ENCODE measurements around the gene SIGLEC9. TPM values are rescaled to one million over a fixed set of nuclear protein-coding genes. Genes with fewer than 3 reads are reported as not detected.

Gene SIGLEC9
- total and polyA plus RNA-seq, 2 of the 8 experiments (the other 6 are each of a cell fraction or from before 2014, with no cell fraction given), result not detected

DNA sequence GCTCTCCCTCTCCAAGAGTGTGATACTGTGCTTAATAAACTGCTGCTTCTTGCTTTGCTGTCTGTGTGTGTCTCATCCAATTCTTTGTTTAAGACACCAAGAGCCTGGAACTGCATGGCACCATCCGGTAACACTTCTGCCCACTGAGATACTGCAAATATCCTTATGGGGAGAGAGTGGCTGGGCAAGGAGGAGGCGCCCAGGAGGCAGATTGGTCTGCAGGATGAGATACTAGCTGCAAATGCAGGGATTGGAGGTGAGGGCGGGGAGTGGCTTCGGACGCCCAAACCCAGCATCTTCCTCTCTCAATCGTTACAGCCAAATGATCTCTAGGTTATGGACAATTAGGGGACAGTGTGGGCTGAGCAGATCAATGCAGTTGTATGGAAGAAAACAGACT lies 15.7 kb downstream of the SIGLEC9 start:
- Histone ChIP-seq H2BK5ac (ENCODE audit: low read depth, low read length) (0 out of 2 replicates have a peak overlapping the region, but pooled peaks have one; percentile 1), H2BK20ac (ENCODE audit: low read length) (no peak overlapping the region), H3K4ac (replicated peaks; ENCODE audit: insufficient read length, low read depth, low read length) (no peak overlapping the region), H3K9ac (replicated peaks in 1 of 4; ENCODE audit: extremely low read depth in 1 of 4, low read depth in 3 of 4, low read length in 3 of 4) (0 out of 7 replicates have a peak overlapping the region, but pooled peaks of 1 of the 4 experiments have one; percentile 28), H2BK15ac (ENCODE audit: low read length) (no peak overlapping the region), H4K91ac (replicated peaks; ENCODE audit: insufficient read length, low read length) (no peak overlapping the region), H4K20me1 (replicated peaks in 1 of 2; ENCODE audit: control insufficient read depth in 1 of 2, insufficient read depth in 2 of 2, low read length in 2 of 2) (no peaks in the 10 kb centered on the region), H3K27ac (ENCODE audit: low read depth, low read length) (no peak overlapping the region), H3K79me1 (ENCODE audit: low read depth, low read length) (no peaks in the 10 kb centered on the region), H2AFZ (ENCODE audit: low read length) (peak overlapping the region; percentile 85), H3K9me3 (ENCODE audit: insufficient read depth in 2 of 2, low read depth in 1 of 2, low read length in 1 of 2) (no peaks in the 10 kb centered on the region), H3K27me3 (replicated peaks in 1 of 4; ENCODE audit: control insufficient read depth in 3 of 4, extremely low read depth in 1 of 4, insufficient read depth in 3 of 4, low read length in 3 of 4) (no peaks in the 10 kb centered on the region), H3K18ac (ENCODE audit: extremely low read depth, low read length) (no peak overlapping the region), H3K4me2 (ENCODE audit: insufficient read depth in 1 of 2, low read depth in 2 of 2, low read length in 2 of 2) (peak overlapping the region; percentile 52 to 61), H4K5ac (ENCODE audit: insufficient read length, low read depth, low read length) (no peak overlapping the region), H3K56ac (replicated peaks; ENCODE audit: insufficient read length, low read depth, low read length) (no peak overlapping the region), H4K8ac (ENCODE audit: extremely low read depth, insufficient read depth, low read length) (no peak overlapping the region), H3K23me2 (ENCODE audit: low read depth, low read length) (no peaks in the 10 kb centered on the region), H2BK120ac (replicated peaks; ENCODE audit: low read depth, low read length) (no peak overlapping the region), H3K4me1 (replicated peaks in 1 of 4; ENCODE audit: control insufficient read depth in 3 of 4, insufficient read depth in 4 of 4, low read length in 3 of 4) (peaks cover 6 to 14% (median 8%) of the 10 kb centered on the region in 4 experiments; a peak in 5 of 7 replicates), H3K36me3 (ENCODE audit: control insufficient read depth in 2 of 4, insufficient read depth in 4 of 4, low read length in 3 of 4) (no peaks in the 10 kb centered on the region), H3K79me2 (ENCODE audit: control insufficient read depth in 1 of 2, insufficient read depth in 2 of 2, low read length in 2 of 2) (no peaks in the 10 kb centered on the region), H3K14ac (ENCODE audit: insufficient read length) (no peak overlapping the region), H2BK12ac (ENCODE audit: low read depth, low read length) (no peak overlapping the region), H2AK5ac (ENCODE audit: low read depth, low read length) (no peak overlapping the region), H3K4me3 (ENCODE audit: extremely low read depth in 1 of 4, insufficient read depth in 2 of 4, low read depth in 3 of 4, low read length in 4 of 4) (peak overlapping the region in 2 of 4 experiments; percentile 1 to 42; a peak in 5 of 8 replicates), H3K23ac (ENCODE audit: insufficient read length) (no peak overlapping the region)
- ChIA-PET CTCF (ENCODE audit: partially characterized antibody) (interaction anchor here (1.0 to 4.0 kb wide), 3 partner anchors 17 to 298 kb away, joined by 3 to 21 read pairs (median 3); no protein-coding TSS in a partner anchor), POLR2A (ENCODE audit: partially characterized antibody) (interaction anchor here (1.1 kb wide), 1 partner anchor 8 kb away, joined by 3 read pairs; no protein-coding TSS in a partner anchor)
- 10% methylated on average over 6 of the region's 6 CpGs; no CpG with 5 or more reads in 1 of the 2 experiments for WGBS, 2 experiments (ENCODE audit: extremely low coverage in 1 of 2, insufficient coverage in 1 of 2, insufficient read length in 1 of 2, insufficient replicate concordance in 2 of 2, low coverage in 1 of 2, low lambda C conversion rate in 2 of 2, missing lambda C conversion rate in 1 of 2)
- FAIRE-seq, result peak; percentile 90
- peak in 1 of 2 experiments; percentile 57 for DNase-seq (ENCODE audit: low read depth in 1 of 2, low spot score in 2 of 2)
- TF ChIP-seq TAF1 (IDR thresholded peaks at IDR 0.05; ENCODE audit: low read depth, low read length), result no peak
- TF ChIP-seq KDM5A (IDR thresholded peaks at IDR 0.05; ENCODE audit: low read length), result no peak
- TF ChIP-seq RNF2 (IDR thresholded peaks at IDR 0.05; ENCODE audit: borderline replicate concordance, low read depth, low read length, missing control alignments, poor library complexity, severe bottlenecking), result no peak

All from H1 (cell line).